Testis (tissue), 3 donors: ENCODE measurements around the gene ALB. TPM values are rescaled to one million over a fixed set of nuclear protein-coding genes. Genes with fewer than 3 reads are reported as not detected.

Source experiments
- DNase-seq: peaks from one replicate; pipeline ENCODE4 v3.0.0-alpha.2; 2019
- H3K27ac ChIP-seq, 2 donors: fragments of 200-600 bp; sonication (generic); one replicate each; pipeline ENCODE4 v1.5.1; 2019
- H3K27me3 ChIP-seq: fragments of 200-600 bp; sonication (generic); one replicate; pipeline ENCODE4 v1.5.1; 2019
- H3K36me3 ChIP-seq: fragments of 200-600 bp; sonication (generic); one replicate; pipeline ENCODE4 v1.5.1; 2017; ENCODE audit warnings: low read depth; ENCODE audit errors: missing control alignments
- H3K4me1 ChIP-seq: fragments of 200-600 bp; sonication (generic); one replicate; pipeline ENCODE4 v1.5.1; 2019
- H3K4me3 ChIP-seq, 2 donors: fragments of 200-600 bp; sonication (generic); one replicate each; pipeline ENCODE4 v1.5.1; 2017 to 2019
- H3K9me3 ChIP-seq: fragments of 200-600 bp; sonication (generic); one replicate; pipeline ENCODE4 v1.5.1; 2017
- CTCF ChIP-seq, 3 experiments: fragments of 450-650 bp in 2 of 3; fragments of 200-600 bp in 1 of 3; sonication (generic) in 1 of 3; IDR thresholded peaks; one replicate each; pipeline ENCODE4 v1.5.1; 2016 to 2019; ENCODE audit warnings: antibody characterized with exemption in 3 of 3, mild to moderate bottlenecking in 2 of 3, moderate library complexity in 1 of 3
- POLR2A ChIP-seq: fragments of 450-650 bp; IDR thresholded peaks from one replicate; pipeline ENCODE4 v1.6.1; 2017; ENCODE audit warnings: antibody characterized with exemption, mild to moderate bottlenecking, moderate library complexity
- WGBS, 2 donors: methylation state at CpG; one replicate each; pipeline ENCODE4 v1.1.5; 2018; 5-methylcytosine and 5-hydroxymethylcytosine counted together
- intact Hi-C: fragments of 100-400 bp; cut with DNase I; formaldehyde crosslinking; loops from one replicate; pipeline ENCODE4 v1.15.1; 2023; ENCODE audit warnings: low total_unique reads
- polyA plus RNA-seq: library from polyadenylated mRNA; stranded (reverse); fragments of 350-450 nt; fragmentation: Illumina TruSeq; extraction: RNeasy Lipid Tissue Mini Kit (QIAGEN cat#74804); gene quantifications from one replicate; pipeline ENCODE4 v1.2.3, GENCODE V29; 2014; ENCODE audit warnings: low read depth, low replicate concordance; ENCODE audit not compliant: insufficient read depth
- total RNA-seq, 2 donors: library from RNA; depleted of rRNA; stranded (reverse); fragments of >200 nt; gene quantifications; one replicate each; pipeline ENCODE4 v1.2.3, GENCODE V29; 2016

The ALB gene
- total and polyA plus RNA-seq, 3 donors from 2014 or later: 3.5 to 6.9 (median 5.0) TPM

- TF ChIP-seq POLR2A (no peak), CTCF (IDR thresholded peaks at IDR 0.05) (no peak)
- WGBS, 2 donors: 70 to 71% methylated on average over 5 of the region's 5 CpGs
- Histone ChIP-seq H3K27me3 (no peaks in the 10 kb centered on the region), H3K4me1 (no peaks in the 10 kb centered on the region), H3K4me3 (no peak overlapping the region), H3K9me3 (no peaks in the 10 kb centered on the region), H3K27ac (no peak overlapping the region), H3K36me3 (no peaks in the 10 kb centered on the region)
- intact Hi-C loops: no loop called here
- DNase-seq: no peak
Observed at GRCh38 chr4:73396993-73397972, 6.8 kb upstream of the ALB start.

- H3K27ac ChIP-seq: no peak overlapping the region
- H3K4me3 ChIP-seq: no peak overlapping the region
- H3K4me1 ChIP-seq: no peaks in the 10 kb centered on the region
- no peaks in the 10 kb centered on the region for H3K9me3 ChIP-seq
- intact Hi-C loops: no loop called here
- no peak for DNase-seq
- TF ChIP-seq POLR2A: no peak
- TF ChIP-seq CTCF (IDR thresholded peaks at IDR 0.05): no peak
- no peaks in the 10 kb centered on the region for H3K36me3 ChIP-seq
- H3K27me3 ChIP-seq: no peaks in the 10 kb centered on the region
- 58 to 84% methylated on average over 2 of the region's 2 CpGs for WGBS, 2 donors
Observed at GRCh38 chr4:73401412-73401811, 2.7 kb upstream of the ALB start.

GRCh38 chr4:73404457-73404856 lies 370 bp downstream of the ALB start:
- H3K36me3 ChIP-seq: no peaks in the 10 kb centered on the region
- no peak for TF ChIP-seq CTCF (IDR thresholded peaks at IDR 0.05)
- no peak for TF ChIP-seq POLR2A
- 90 to 97% methylated on average over 1 of the region's 1 CpG for WGBS, 2 donors
- H3K4me3 ChIP-seq: no peak overlapping the region
- DNase-seq: no peak
- intact Hi-C loops: no loop called here
- no peak overlapping the region for H3K27ac ChIP-seq
- no peaks in the 10 kb centered on the region for H3K9me3 ChIP-seq
- no peaks in the 10 kb centered on the region for H3K4me1 ChIP-seq
- H3K27me3 ChIP-seq: no peaks in the 10 kb centered on the region

- Histone ChIP-seq H3K27me3 (no peaks in the 10 kb centered on the region), H3K9me3 (no peaks in the 10 kb centered on the region), H3K4me1 (no peaks in the 10 kb centered on the region), H3K4me3 (no peak overlapping the region), H3K36me3 (no peaks in the 10 kb centered on the region), H3K27ac (no peak overlapping the region)
- WGBS, 2 donors: 80 to 81% methylated on average over 2 of the region's 2 CpGs
- intact Hi-C loops: no loop called here
- DNase-seq: no peak
- no peak for TF ChIP-seq CTCF (IDR thresholded peaks at IDR 0.05)
- TF ChIP-seq POLR2A: no peak
Observed at GRCh38 chr4:73405138-73405537, 1.1 kb downstream of the ALB start.

- no peaks in the 10 kb centered on the region for H3K36me3 ChIP-seq
- WGBS, 2 donors: 90 to 97% methylated on average over 1 of the region's 1 CpG
- TF ChIP-seq CTCF (IDR thresholded peaks at IDR 0.05): no peak
- TF ChIP-seq POLR2A: no peak
- H3K27me3 ChIP-seq: no peaks in the 10 kb centered on the region
- no peaks in the 10 kb centered on the region for H3K4me1 ChIP-seq
- no peak overlapping the region for H3K27ac ChIP-seq
- DNase-seq: no peak
- intact Hi-C loops: no loop called here
- H3K4me3 ChIP-seq: no peak overlapping the region
- no peaks in the 10 kb centered on the region for H3K9me3 ChIP-seq
Observed at GRCh38 chr4:73406548-73406875, 2.4 kb downstream of the ALB start.
